HCT116 (cell line): Measurements from ENCODE around the gene NRN1. TPM values are rescaled to one million over a fixed set of nuclear protein-coding genes. Genes with fewer than 3 reads are reported as not detected.

Source experiments
- ATAC-seq: fragments of 200-7000 bp; cut with Tn5 transposase; 2 replicates; pipeline ENCODE4 v1.9.1; 2020; ENCODE audit warnings: mild to moderate bottlenecking, moderate library complexity
- BruUV-seq: library from RNA; stranded (reverse); fragments of 400-500 nt; replicated peaks from 2 replicates; lab custom pipeline; 2021; lab: Mats Ljungman, UMichigan
- CTCF ChIA-PET: fragments of 300-600 bp; sonication (Branson Sonifier 250); formaldehyde crosslinking; loops from one replicate; lab custom pipeline; 2021; ENCODE audit warnings: antibody characterized with exemption; lab: Charles Lee
- POLR2A ChIA-PET: fragments of 300-600, 350-600 bp; sonication (Branson Sonifier 250); formaldehyde crosslinking; loops from one replicate; lab custom pipeline; 2021; ENCODE audit warnings: antibody characterized with exemption; lab: Charles Lee
- RAD21 ChIA-PET, 2 experiments: fragments of 300-600 bp; sonication (Branson Sonifier 250); formaldehyde crosslinking; loops; one replicate each; lab custom pipeline; 2023; ENCODE audit warnings: low total read pairs in 2 of 2; ENCODE audit not compliant: uncharacterized antibody in 2 of 2, unreplicated experiment in 2 of 2, low non-redundant PET in 1 of 2; lab: Charles Lee
- DNase-seq: peaks from one replicate; pipeline ENCODE4 v3.0.0-alpha.2; 2010; ENCODE audit warnings: low read depth, low spot score
- H2AFZ ChIP-seq: fragments of 200-600 bp; shearing (Covaris generic), sonication (generic); 2 replicates; pipeline ENCODE4 v1.6.1; 2017; ENCODE audit warnings: low read depth, mixed run types, mixed read lengths, antibody characterized with exemption, low read length; ENCODE audit not compliant: poor library complexity, severe bottlenecking
- H3K27ac ChIP-seq: 2 replicates; pipeline ENCODE4 v1.5.1; 2012; ENCODE audit warnings: low read depth, low read length
- H3K27me3 ChIP-seq: fragments of 200-600 bp; sonication (generic); 2 replicates; pipeline ENCODE4 v1.6.1; 2016; ENCODE audit warnings: mixed run types, low read length, mixed read lengths; ENCODE audit not compliant: insufficient read depth
- H3K36me3 ChIP-seq, 2 experiments: fragments of 200-500 bp in 1 of 2; fragments of 200-600 bp in 1 of 2; sonication (Bioruptor generic) in 1 of 2; sonication (generic) in 1 of 2; 2 replicates each; pipeline versions ENCODE4 v1.5.1 to v1.6.1; 2014 to 2016; ENCODE audit warnings: low read length in 2 of 2, inconsistent platforms in 1 of 2, mixed read lengths in 1 of 2, mixed run types in 1 of 2; ENCODE audit not compliant: insufficient read depth in 2 of 2, control insufficient read depth in 1 of 2
- H3K4me1 ChIP-seq, 2 experiments: fragments of 200-600 bp in 1 of 2; sonication (generic) in 1 of 2; 2 replicates each; pipeline versions ENCODE4 v1.5.1 to v1.6.1; 2012 to 2017; ENCODE audit warnings: low read length in 2 of 2, inconsistent platforms in 1 of 2, mild to moderate bottlenecking in 1 of 2, mixed read lengths in 1 of 2, mixed run types in 1 of 2, moderate library complexity in 1 of 2; ENCODE audit not compliant: insufficient read depth in 2 of 2, control insufficient read depth in 1 of 2
- H3K4me2 ChIP-seq: fragments of 200-600 bp; sonication (generic); 2 replicates; pipeline ENCODE4 v1.6.1; 2017; ENCODE audit warnings: mixed run types, low read length, mixed read lengths
- H3K4me3 ChIP-seq, 2 experiments: fragments of 200-600 bp in 1 of 2; sonication (generic) in 1 of 2; replicated peaks in 1 of 2; 2 replicates each; pipeline ENCODE4 v1.5.1; 2011 to 2016; ENCODE audit warnings: low read length in 2 of 2, control low read depth in 1 of 2, low read depth in 1 of 2, mild to moderate bottlenecking in 1 of 2, mixed read lengths in 1 of 2, mixed run types in 1 of 2
- H3K79me2 ChIP-seq: fragments of 200-600 bp; sonication (generic); 2 replicates; pipeline ENCODE4 v1.6.1; 2017; ENCODE audit warnings: mild to moderate bottlenecking, mixed run types, low read length, moderate library complexity, mixed read lengths; ENCODE audit not compliant: insufficient read depth
- H3K9ac ChIP-seq: fragments of 200-600 bp; sonication (generic); 2 replicates; pipeline ENCODE4 v1.6.1; 2016; ENCODE audit warnings: low read length, mixed read lengths
- H3K9me2 ChIP-seq: fragments of 200-600 bp; sonication (generic), shearing (Covaris generic); 2 replicates; pipeline ENCODE4 v1.6.1; 2017; ENCODE audit warnings: mixed run types, mild to moderate bottlenecking, moderate library complexity; ENCODE audit not compliant: insufficient read depth
- H3K9me3 ChIP-seq, 2 experiments: fragments of 200-500 bp in 1 of 2; fragments of 200-600 bp in 1 of 2; sonication (Bioruptor generic) in 1 of 2; sonication (generic) in 1 of 2; 2 replicates each; pipeline ENCODE4 v1.6.1; 2014 to 2017; ENCODE audit warnings: low read length in 2 of 2, mixed read lengths in 2 of 2, inconsistent platforms in 1 of 2, low read depth in 1 of 2, mild to moderate bottlenecking in 1 of 2, mixed run types in 1 of 2, moderate library complexity in 1 of 2; ENCODE audit not compliant: control insufficient read depth in 1 of 2, insufficient read depth in 1 of 2
- H4K20me1 ChIP-seq: fragments of 200-600 bp; sonication (generic), shearing (Covaris generic); 2 replicates; pipeline ENCODE4 v1.6.1; 2017; ENCODE audit warnings: mixed run types, mild to moderate bottlenecking, moderate library complexity; ENCODE audit not compliant: insufficient read depth
- ATF3 ChIP-seq: IDR thresholded peaks from 2 replicates; pipeline ENCODE4 v1.6.1; 2012
- CBX3 ChIP-seq: IDR thresholded peaks from 2 replicates; pipeline ENCODE4 v1.6.1; 2012; ENCODE audit warnings: low read depth
- ELF1 ChIP-seq: IDR thresholded peaks from 2 replicates; pipeline ENCODE4 v1.6.1; 2012; ENCODE audit warnings: low read depth, borderline replicate concordance
- EZH2 ChIP-seq: fragments of 200-600 bp; sonication (generic); IDR thresholded peaks from 2 replicates; pipeline ENCODE4 v1.6.1; 2017; ENCODE audit warnings: antibody characterized with exemption, mixed run types
- EZH2phosphoT487 ChIP-seq: fragments of 200-600 bp; IDR thresholded peaks from 2 replicates; pipeline ENCODE4 v1.6.1; 2018; ENCODE audit warnings: antibody characterized with exemption, borderline replicate concordance
- FOSL1 ChIP-seq: IDR thresholded peaks from 2 replicates; pipeline ENCODE4 v1.6.1; 2012; ENCODE audit warnings: low read depth
- POLR2A ChIP-seq: IDR thresholded peaks from 2 replicates; pipeline ENCODE4 v1.7.0; 2011; ENCODE audit warnings: borderline replicate concordance; ENCODE audit not compliant: insufficient read depth, insufficient read length; ENCODE audit errors: extremely low read depth
- SIN3A ChIP-seq: IDR thresholded peaks from 2 replicates; pipeline ENCODE4 v1.6.1; 2012; ENCODE audit warnings: low read depth
- SRF ChIP-seq: IDR thresholded peaks from 2 replicates; pipeline ENCODE4 v1.6.1; 2012; ENCODE audit warnings: low read depth
- ZFX ChIP-seq: fragments of 450-650 bp; IDR thresholded peaks from 2 replicates; pipeline ENCODE4 v1.6.1; 2017
- ZNF274 ChIP-seq: fragments of 200-500 bp; sonication (Bioruptor generic); IDR thresholded peaks from 2 replicates; pipeline ENCODE4 v1.6.1; 2014; ENCODE audit warnings: mild to moderate bottlenecking, low read depth, low read length, inconsistent platforms
- intact Hi-C: fragments of 100-400 bp; cut with micrococcal nuclease; formaldehyde crosslinking; loops from 2 replicates; pipeline ENCODE4 v1.10.0; 2022
- total RNA-seq: library from RNA; stranded (reverse); gene quantifications from one replicate; pipeline ENCODE4 v1.2.1, GENCODE V29; 2021; ENCODE audit not compliant: unreplicated experiment
- TF ChIP-seq, protein P1 (sequence below): IDR thresholded peaks from 2 replicates; pipeline ENCODE4 v1.6.1; 2011; ENCODE audit warnings: mild to moderate bottlenecking, low read length, moderate library complexity; ENCODE audit not compliant: insufficient replicate concordance; ENCODE audit errors: extremely low read depth
- TF ChIP-seq, protein P2 (sequence below): IDR thresholded peaks from 2 replicates; pipeline ENCODE4 v1.6.1; 2012; ENCODE audit warnings: low read depth
- TF ChIP-seq, protein P3 (sequence below), 3 experiments: fragments of 200-600 bp in 1 of 3; sonication (generic) in 1 of 3; IDR thresholded peaks in 2 of 3; conservative IDR thresholded peaks in 1 of 3; 2 replicates each; pipeline ENCODE4 v1.5.1; 2012 to 2017; ENCODE audit warnings: low read depth in 2 of 3, low read length in 2 of 3, antibody characterized with exemption in 1 of 3, borderline replicate concordance in 1 of 3, control low read depth in 1 of 3, mild to moderate bottlenecking in 1 of 3, mixed read lengths in 1 of 3, mixed run types in 1 of 3, moderate library complexity in 1 of 3; ENCODE audit not compliant: insufficient read depth in 1 of 3
- TF ChIP-seq, protein P4 (sequence below): IDR thresholded peaks from 2 replicates; pipeline ENCODE4 v1.6.1; 2012

NRN1 gene
- total RNA-seq, 1 experiment from 2014 or later: not detected

DNA sequence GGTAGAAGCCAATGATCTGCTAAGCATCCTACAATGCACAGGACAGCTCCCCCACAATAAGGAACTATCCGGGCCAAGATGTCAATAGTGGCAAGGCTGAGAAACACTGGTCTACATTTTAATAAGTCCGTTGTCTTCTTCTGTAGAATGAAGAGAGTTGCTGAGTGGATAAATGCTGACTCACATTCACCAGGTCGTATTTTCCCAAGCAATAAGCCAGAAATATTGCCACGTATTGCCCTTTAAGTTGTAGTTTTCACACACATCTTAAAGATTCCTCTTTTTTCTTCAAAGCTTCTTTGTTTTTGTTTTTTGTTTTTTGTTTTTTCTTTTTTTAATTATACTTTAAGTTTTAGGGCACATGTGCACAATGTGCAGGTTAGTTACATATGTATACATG is 30.5 kb upstream of the NRN1 start:
- H3K9ac ChIP-seq: no peak overlapping the region
- DNase-seq (no peak), ATAC-seq (no peak)
- H3K4me3 ChIP-seq: no peak overlapping the region
- no peaks in the 10 kb centered on the region for H3K4me1 ChIP-seq
- no peaks in the 10 kb centered on the region for H4K20me1 ChIP-seq
- H2AFZ ChIP-seq: no peak overlapping the region
- ChIA-PET CTCF (no interaction called here), POLR2A (no interaction called here), RAD21 (no interaction called here)
- H3K36me3 ChIP-seq: no peaks in the 10 kb centered on the region
- no peaks in the 10 kb centered on the region for H3K79me2 ChIP-seq
- peaks cover 22% of the 10 kb centered on the region for H3K27me3 ChIP-seq
- no peak overlapping the region for H3K27ac ChIP-seq
- no peaks in the 10 kb centered on the region for H3K9me3 ChIP-seq
- no peak overlapping the region for H3K4me2 ChIP-seq
- no peaks in the 10 kb centered on the region for H3K9me2 ChIP-seq
- TF ChIP-seq, protein P1, sequence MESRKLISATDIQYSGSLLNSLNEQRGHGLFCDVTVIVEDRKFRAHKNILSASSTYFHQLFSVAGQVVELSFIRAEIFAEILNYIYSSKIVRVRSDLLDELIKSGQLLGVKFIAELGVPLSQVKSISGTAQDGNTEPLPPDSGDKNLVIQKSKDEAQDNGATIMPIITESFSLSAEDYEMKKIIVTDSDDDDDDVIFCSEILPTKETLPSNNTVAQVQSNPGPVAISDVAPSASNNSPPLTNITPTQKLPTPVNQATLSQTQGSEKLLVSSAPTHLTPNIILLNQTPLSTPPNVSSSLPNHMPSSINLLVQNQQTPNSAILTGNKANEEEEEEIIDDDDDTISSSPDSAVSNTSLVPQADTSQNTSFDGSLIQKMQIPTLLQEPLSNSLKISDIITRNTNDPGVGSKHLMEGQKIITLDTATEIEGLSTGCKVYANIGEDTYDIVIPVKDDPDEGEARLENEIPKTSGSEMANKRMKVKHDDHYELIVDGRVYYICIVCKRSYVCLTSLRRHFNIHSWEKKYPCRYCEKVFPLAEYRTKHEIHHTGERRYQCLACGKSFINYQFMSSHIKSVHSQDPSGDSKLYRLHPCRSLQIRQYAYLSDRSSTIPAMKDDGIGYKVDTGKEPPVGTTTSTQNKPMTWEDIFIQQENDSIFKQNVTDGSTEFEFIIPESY: no peak
- TF ChIP-seq, protein P2, sequence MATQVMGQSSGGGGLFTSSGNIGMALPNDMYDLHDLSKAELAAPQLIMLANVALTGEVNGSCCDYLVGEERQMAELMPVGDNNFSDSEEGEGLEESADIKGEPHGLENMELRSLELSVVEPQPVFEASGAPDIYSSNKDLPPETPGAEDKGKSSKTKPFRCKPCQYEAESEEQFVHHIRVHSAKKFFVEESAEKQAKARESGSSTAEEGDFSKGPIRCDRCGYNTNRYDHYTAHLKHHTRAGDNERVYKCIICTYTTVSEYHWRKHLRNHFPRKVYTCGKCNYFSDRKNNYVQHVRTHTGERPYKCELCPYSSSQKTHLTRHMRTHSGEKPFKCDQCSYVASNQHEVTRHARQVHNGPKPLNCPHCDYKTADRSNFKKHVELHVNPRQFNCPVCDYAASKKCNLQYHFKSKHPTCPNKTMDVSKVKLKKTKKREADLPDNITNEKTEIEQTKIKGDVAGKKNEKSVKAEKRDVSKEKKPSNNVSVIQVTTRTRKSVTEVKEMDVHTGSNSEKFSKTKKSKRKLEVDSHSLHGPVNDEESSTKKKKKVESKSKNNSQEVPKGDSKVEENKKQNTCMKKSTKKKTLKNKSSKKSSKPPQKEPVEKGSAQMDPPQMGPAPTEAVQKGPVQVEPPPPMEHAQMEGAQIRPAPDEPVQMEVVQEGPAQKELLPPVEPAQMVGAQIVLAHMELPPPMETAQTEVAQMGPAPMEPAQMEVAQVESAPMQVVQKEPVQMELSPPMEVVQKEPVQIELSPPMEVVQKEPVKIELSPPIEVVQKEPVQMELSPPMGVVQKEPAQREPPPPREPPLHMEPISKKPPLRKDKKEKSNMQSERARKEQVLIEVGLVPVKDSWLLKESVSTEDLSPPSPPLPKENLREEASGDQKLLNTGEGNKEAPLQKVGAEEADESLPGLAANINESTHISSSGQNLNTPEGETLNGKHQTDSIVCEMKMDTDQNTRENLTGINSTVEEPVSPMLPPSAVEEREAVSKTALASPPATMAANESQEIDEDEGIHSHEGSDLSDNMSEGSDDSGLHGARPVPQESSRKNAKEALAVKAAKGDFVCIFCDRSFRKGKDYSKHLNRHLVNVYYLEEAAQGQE: no peak
- TF ChIP-seq, protein P3, sequence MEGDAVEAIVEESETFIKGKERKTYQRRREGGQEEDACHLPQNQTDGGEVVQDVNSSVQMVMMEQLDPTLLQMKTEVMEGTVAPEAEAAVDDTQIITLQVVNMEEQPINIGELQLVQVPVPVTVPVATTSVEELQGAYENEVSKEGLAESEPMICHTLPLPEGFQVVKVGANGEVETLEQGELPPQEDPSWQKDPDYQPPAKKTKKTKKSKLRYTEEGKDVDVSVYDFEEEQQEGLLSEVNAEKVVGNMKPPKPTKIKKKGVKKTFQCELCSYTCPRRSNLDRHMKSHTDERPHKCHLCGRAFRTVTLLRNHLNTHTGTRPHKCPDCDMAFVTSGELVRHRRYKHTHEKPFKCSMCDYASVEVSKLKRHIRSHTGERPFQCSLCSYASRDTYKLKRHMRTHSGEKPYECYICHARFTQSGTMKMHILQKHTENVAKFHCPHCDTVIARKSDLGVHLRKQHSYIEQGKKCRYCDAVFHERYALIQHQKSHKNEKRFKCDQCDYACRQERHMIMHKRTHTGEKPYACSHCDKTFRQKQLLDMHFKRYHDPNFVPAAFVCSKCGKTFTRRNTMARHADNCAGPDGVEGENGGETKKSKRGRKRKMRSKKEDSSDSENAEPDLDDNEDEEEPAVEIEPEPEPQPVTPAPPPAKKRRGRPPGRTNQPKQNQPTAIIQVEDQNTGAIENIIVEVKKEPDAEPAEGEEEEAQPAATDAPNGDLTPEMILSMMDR (IDR thresholded peaks at IDR 0.05 in 2 of 3, conservative IDR thresholded peaks at IDR 0.05 in 1 of 3; ENCODE audit: borderline replicate concordance in 1 of 3, insufficient read depth in 1 of 3, low read depth in 2 of 3, low read length in 2 of 3): no peak
- TF ChIP-seq ZNF274: no peak
- TF ChIP-seq SIN3A: no peak
- TF ChIP-seq ZFX: no peak
- TF ChIP-seq EZH2phosphoT487: no peak
- no peak for TF ChIP-seq FOSL1
- TF ChIP-seq, protein P4, sequence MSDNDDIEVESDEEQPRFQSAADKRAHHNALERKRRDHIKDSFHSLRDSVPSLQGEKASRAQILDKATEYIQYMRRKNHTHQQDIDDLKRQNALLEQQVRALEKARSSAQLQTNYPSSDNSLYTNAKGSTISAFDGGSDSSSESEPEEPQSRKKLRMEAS: no peak
- TF ChIP-seq ATF3: no peak
- TF ChIP-seq POLR2A: no peak
- TF ChIP-seq ELF1: no peak
- no peak for TF ChIP-seq EZH2
- TF ChIP-seq SRF: no peak
- no peak for TF ChIP-seq CBX3
- intact Hi-C loops: no loop called here
- no TSS peak for BruUV-seq
